WTC11 (cell line): ENCODE measurements around the gene SNRPD1. TPM values are rescaled to one million over a fixed set of nuclear protein-coding genes. Genes with fewer than 3 reads are reported as not detected.
A peak's percentile ranks its signal among the peaks of the same experiment; 100 is the strongest.

Experiments
- ATAC-seq: fragments of 200-7000 bp; cut with Tn5 transposase; 2 replicates; pipeline ENCODE4 v1.10.0; 2021; ENCODE audit warnings: mild to moderate bottlenecking, moderate library complexity
- CTCF ChIA-PET: fragments of 300-600 bp; sonication (Branson Sonifier 250); formaldehyde crosslinking; loops from one replicate; lab custom pipeline; 2021; ENCODE audit warnings: antibody characterized with exemption; lab: Charles Lee
- POLR2A ChIA-PET: fragments of 350-600 bp; sonication (Branson Sonifier 250); formaldehyde crosslinking; loops from one replicate; lab custom pipeline; 2021; ENCODE audit warnings: antibody characterized with exemption; lab: Charles Lee
- DNase-seq: peaks from one replicate; pipeline ENCODE4 v3.0.0; 2021; ENCODE audit warnings: low spot score
- H3K27ac Mint-ChIP-seq: 2 replicates; pipeline ENCODE4 v1.8.0; 2021; ENCODE audit warnings: mixed read lengths
- H3K27me3 Mint-ChIP-seq: 2 replicates; pipeline ENCODE4 v1.8.0; 2021; ENCODE audit warnings: low read depth, mild to moderate bottlenecking, moderate library complexity, mixed read lengths
- H3K36me3 Mint-ChIP-seq: 2 replicates; pipeline ENCODE4 v1.8.0; 2021; ENCODE audit warnings: mixed read lengths
- H3K4me1 Mint-ChIP-seq: 2 replicates; pipeline ENCODE4 v1.8.0; 2022; ENCODE audit warnings: mixed read lengths
- H3K4me3 Mint-ChIP-seq: 2 replicates; pipeline ENCODE4 v1.8.0; 2021; ENCODE audit warnings: mild to moderate bottlenecking, moderate library complexity, mixed read lengths
- H3K9me3 Mint-ChIP-seq: 2 replicates; pipeline ENCODE4 v1.8.0; 2021; ENCODE audit warnings: mixed read lengths
- ATF1 ChIP-seq: sonication (generic); formaldehyde crosslinking; IDR thresholded peaks from 2 replicates; pipeline ENCODE4 v1.8.1; 2023; ENCODE audit warnings: mild to moderate bottlenecking, moderate library complexity, missing genetic modification reagents
- ETV6 ChIP-seq: sonication (generic); formaldehyde crosslinking; IDR thresholded peaks from 2 replicates; pipeline ENCODE4 v1.8.1; 2022; ENCODE audit warnings: mild to moderate bottlenecking, missing genetic modification reagents
- FOXJ3 ChIP-seq: sonication (generic); formaldehyde crosslinking; IDR thresholded peaks from 2 replicates; pipeline ENCODE4 v1.9.0; 2021; ENCODE audit warnings: missing genetic modification reagents, mild to moderate bottlenecking, borderline replicate concordance
- IRF1 ChIP-seq: sonication (generic); formaldehyde crosslinking; IDR thresholded peaks from 2 replicates; pipeline ENCODE4 v1.8.0; 2023; ENCODE audit warnings: missing genetic modification reagents
- KAT7 ChIP-seq: sonication (generic); formaldehyde crosslinking; IDR thresholded peaks from 2 replicates; pipeline ENCODE4 v1.8.1; 2023; ENCODE audit warnings: missing genetic modification reagents, mild to moderate bottlenecking, borderline replicate concordance
- NR1H2 ChIP-seq: sonication (generic); formaldehyde crosslinking; IDR thresholded peaks from 2 replicates; pipeline ENCODE4 v1.9.0; 2021; ENCODE audit warnings: mild to moderate bottlenecking, moderate library complexity, missing genetic modification reagents
- NR3C1 ChIP-seq: sonication (generic); formaldehyde crosslinking; conservative IDR thresholded peaks from 2 replicates; pipeline ENCODE4 v1.8.1; 2023; ENCODE audit warnings: low read depth, mild to moderate bottlenecking, missing genetic modification reagents
- RELA ChIP-seq: sonication (generic); formaldehyde crosslinking; IDR thresholded peaks from 2 replicates; pipeline ENCODE4 v1.8.1; 2022; ENCODE audit warnings: missing genetic modification reagents, mild to moderate bottlenecking, borderline replicate concordance
- SMAD4 ChIP-seq: sonication (generic); formaldehyde crosslinking; IDR thresholded peaks from 2 replicates; pipeline ENCODE4 v1.8.0; 2022; ENCODE audit warnings: mild to moderate bottlenecking, missing genetic modification reagents
- SP1 ChIP-seq: sonication (generic); formaldehyde crosslinking; conservative IDR thresholded peaks from 2 replicates; pipeline ENCODE4 v1.8.1; 2022; ENCODE audit warnings: missing genetic modification reagents
- USF2 ChIP-seq: sonication (generic); formaldehyde crosslinking; IDR thresholded peaks from 2 replicates; pipeline ENCODE4 v1.8.1; 2023; ENCODE audit warnings: mild to moderate bottlenecking, missing genetic modification reagents, moderate library complexity
- ZBTB21 ChIP-seq: sonication (generic); formaldehyde crosslinking; IDR thresholded peaks from 2 replicates; pipeline ENCODE4 v1.8.1; 2023; ENCODE audit warnings: mild to moderate bottlenecking, missing genetic modification reagents, borderline replicate concordance
- ZNF317 ChIP-seq: sonication (generic); formaldehyde crosslinking; IDR thresholded peaks from 2 replicates; pipeline ENCODE4 v1.8.1; 2023; ENCODE audit warnings: low read depth, mild to moderate bottlenecking, moderate library complexity, missing genetic modification reagents, borderline replicate concordance
- ZNF671 ChIP-seq: fragments of 250-450 bp; sonication (Bioruptor Pico); IDR thresholded peaks from 2 replicates; pipeline ENCODE4 v1.8.0; 2021; ENCODE audit warnings: mild to moderate bottlenecking
- microRNA-seq: library from miRNA; unstranded; fragments of <30 nt; microRNA quantifications from one replicate; pipeline ENCODE4 v1.2.0, GENCODE V29; 2022; ENCODE audit warnings: borderline number of aligned reads
- total RNA-seq: library from RNA; stranded (reverse); gene quantifications from 3 replicates; pipeline ENCODE4 v1.2.3, GENCODE V29; 2021
- TF ChIP-seq, protein P1 (sequence below): sonication (generic); formaldehyde crosslinking; IDR thresholded peaks from 2 replicates; pipeline ENCODE4 v1.8.1; 2022; ENCODE audit warnings: mild to moderate bottlenecking, moderate library complexity, missing genetic modification reagents
- TF ChIP-seq, protein P2 (sequence below): fragments of 250-450 bp; sonication (Bioruptor Pico); IDR thresholded peaks from 2 replicates; pipeline ENCODE4 v1.9.0; 2021; ENCODE audit warnings: mild to moderate bottlenecking
- TF ChIP-seq, protein P3 (sequence below): fragments of 250-450 bp; sonication (Bioruptor Pico); conservative IDR thresholded peaks from 2 replicates; pipeline ENCODE4 v1.9.0; 2021; ENCODE audit warnings: mild to moderate bottlenecking

The SNRPD1 gene
- total RNA-seq, 1 experiment from 2014 or later, result 137 TPM

- ChIA-PET CTCF (interaction anchor here (1.6 kb wide), 1 partner anchor 78 kb away, joined by 4 read pairs; the partner anchor contains the start of gene ESCO1), POLR2A (interaction anchor here (0.7 to 1.0 kb wide), 2 partner anchors 9 to 15 kb away, joined by 3 read pairs; no protein-coding TSS in a partner anchor)
- TF ChIP-seq ZNF317 (CRISPR knock-in tag) (no peak), SMAD4 (CRISPR knock-in tag) (no peak), FOXJ3 (CRISPR knock-in tag) (no peak), ATF1 (CRISPR knock-in tag) (no peak), ETV6 (no peak), SP1 (CRISPR knock-in tag) (no peak), USF2 (CRISPR knock-in tag) (no peak), ZBTB21 (CRISPR knock-in tag) (no peak), NR3C1 (no peak)
- TF ChIP-seq, protein P1, sequence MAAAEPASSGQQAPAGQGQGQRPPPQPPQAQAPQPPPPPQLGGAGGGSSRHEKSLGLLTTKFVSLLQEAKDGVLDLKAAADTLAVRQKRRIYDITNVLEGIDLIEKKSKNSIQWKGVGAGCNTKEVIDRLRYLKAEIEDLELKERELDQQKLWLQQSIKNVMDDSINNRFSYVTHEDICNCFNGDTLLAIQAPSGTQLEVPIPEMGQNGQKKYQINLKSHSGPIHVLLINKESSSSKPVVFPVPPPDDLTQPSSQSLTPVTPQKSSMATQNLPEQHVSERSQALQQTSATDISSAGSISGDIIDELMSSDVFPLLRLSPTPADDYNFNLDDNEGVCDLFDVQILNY (CRISPR knock-in tag), result no peak
- TF ChIP-seq, protein P2, sequence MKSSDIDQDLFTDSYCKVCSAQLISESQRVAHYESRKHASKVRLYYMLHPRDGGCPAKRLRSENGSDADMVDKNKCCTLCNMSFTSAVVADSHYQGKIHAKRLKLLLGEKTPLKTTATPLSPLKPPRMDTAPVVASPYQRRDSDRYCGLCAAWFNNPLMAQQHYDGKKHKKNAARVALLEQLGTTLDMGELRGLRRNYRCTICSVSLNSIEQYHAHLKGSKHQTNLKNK (CRISPR knock-in tag), result no peak
- H3K9me3 Mint-ChIP-seq, result no peaks in the 10 kb centered on the region
- no peak for DNase-seq
- H3K27ac Mint-ChIP-seq, result no peak overlapping the region
- no peaks in the 10 kb centered on the region for H3K27me3 Mint-ChIP-seq
- H3K4me3 Mint-ChIP-seq, result no peak overlapping the region
- no peak for ATAC-seq
- no peaks in the 10 kb centered on the region for H3K36me3 Mint-ChIP-seq
- no peaks in the 10 kb centered on the region; the same call in 1 of the 2 replicates for H3K4me1 Mint-ChIP-seq
These were observed 66.7 kb downstream of the SNRPD1 start for GRCh38 chr18:21678859-21679258.

DNA sequence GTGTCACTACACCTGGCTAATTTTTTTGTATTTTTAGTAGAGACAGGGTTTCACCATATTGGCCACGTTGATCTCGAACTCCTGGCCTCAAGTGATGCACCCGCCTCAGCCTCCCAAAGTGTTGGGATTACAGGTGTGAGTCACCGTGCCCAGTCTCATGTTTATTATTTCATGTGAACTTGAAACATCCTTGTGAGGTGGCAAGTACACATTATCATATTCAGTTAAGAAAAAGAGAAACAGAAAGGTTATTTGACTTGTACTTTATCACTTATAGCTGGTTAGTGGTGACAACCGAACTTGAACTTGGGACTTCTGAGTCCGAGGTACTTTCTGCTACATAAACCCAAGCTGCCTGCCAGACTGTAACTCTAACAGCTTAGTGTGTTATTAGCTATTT, 68.0 kb downstream of the SNRPD1 start:
- POLR2A ChIA-PET, result no interaction called here
- no peak for DNase-seq
- Mint-ChIP-seq H3K9me3 (no peaks in the 10 kb centered on the region), H3K4me1 (peaks cover 4% of the 10 kb centered on the region; the same call in 1 of the 2 replicates), H3K36me3 (no peaks in the 10 kb centered on the region), H3K4me3 (no peak overlapping the region), H3K27ac (no peak overlapping the region), H3K27me3 (no peaks in the 10 kb centered on the region)
- TF ChIP-seq IRF1 (CRISPR knock-in tag) (no peak), NR1H2 (no peak)
- ATAC-seq, result no peak
- CTCF ChIA-PET, result no interaction called here

- H3K9me3 Mint-ChIP-seq, result no peaks in the 10 kb centered on the region
- no peaks in the 10 kb centered on the region for H3K36me3 Mint-ChIP-seq
- H3K4me1 Mint-ChIP-seq, result peaks cover 4% of the 10 kb centered on the region; the same call in 1 of the 2 replicates
- ChIA-PET POLR2A (interaction anchor here (0.7 to 1.3 kb wide), 3 partner anchors 22 to 219 kb away, joined by 3 read pairs; no protein-coding TSS in a partner anchor), CTCF (interaction anchor here (0.9 to 1.6 kb wide), 3 partner anchors 22 to 82 kb away, joined by 3 to 11 read pairs (median 4); partner anchors contain the start of genes ABHD3 and ESCO1)
- H3K27me3 Mint-ChIP-seq, result no peaks in the 10 kb centered on the region
- TF ChIP-seq KAT7 (CRISPR knock-in tag), result no peak
- TF ChIP-seq NR1H2, result no peak
- TF ChIP-seq, protein P3, sequence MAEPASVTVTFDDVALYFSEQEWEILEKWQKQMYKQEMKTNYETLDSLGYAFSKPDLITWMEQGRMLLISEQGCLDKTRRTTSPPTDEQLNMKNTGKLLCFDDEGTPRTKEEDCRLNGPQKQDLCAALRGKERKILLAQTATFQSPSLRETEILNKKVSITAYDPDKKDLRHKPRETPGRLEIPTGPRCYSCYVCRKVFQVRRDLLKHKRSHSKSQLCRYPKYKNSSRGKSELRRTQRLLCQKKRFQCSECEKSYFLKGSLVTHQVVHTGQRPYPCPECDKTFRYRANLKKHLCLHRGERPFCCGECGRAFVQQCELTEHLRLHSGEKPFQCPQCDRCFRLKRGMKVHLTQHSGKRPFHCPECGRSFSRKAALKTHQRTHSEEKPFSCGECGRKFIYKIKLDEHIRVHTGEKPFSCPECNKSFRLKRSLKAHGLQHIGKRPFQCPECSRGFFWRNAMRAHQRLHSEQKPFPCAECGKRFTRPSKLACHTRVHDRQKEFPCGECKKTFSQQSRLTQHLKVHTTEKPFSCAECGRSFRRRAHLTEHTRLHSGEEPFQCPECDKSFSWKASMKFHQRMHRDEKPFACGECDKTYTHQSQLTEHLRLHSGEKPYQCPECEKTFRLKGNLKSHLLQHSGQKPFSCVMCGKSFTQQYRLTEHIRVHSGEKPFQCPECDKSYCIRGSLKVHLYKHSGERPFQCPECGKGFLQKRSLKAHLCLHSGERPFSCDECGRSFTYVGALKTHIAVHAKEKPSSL (CRISPR knock-in tag), result no peak
- no peak for TF ChIP-seq RELA (CRISPR knock-in tag)
- TF ChIP-seq ZNF671, result no peak
- no peak for DNase-seq
- no peak overlapping the region for H3K27ac Mint-ChIP-seq
- ATAC-seq, result peak; percentile 60
- no peak overlapping the region for H3K4me3 Mint-ChIP-seq
These were observed 70.4 kb downstream of the SNRPD1 start for GRCh38 chr18:21682371-21683051.

Small RNAs within 50 kb of the gene (microRNA-seq; reads per million reads assigned to microRNA genes)
- 1.0 reads per million for gene MIR320C1

Other genes with a start within 250 kb of the SNRPD1 start
- 35.2 to 46.5 TPM (median 35.5 TPM) in 3 replicates for gene ESCO1, start 11.6 kb upstream of the SNRPD1 start, total RNA-seq
- gene ABHD3, start 92.5 kb downstream of the SNRPD1 start, total RNA-seq, result 11.1 to 12.1 TPM (median 11.5 TPM) in 3 replicates
- gene MIB1, start 128.5 kb downstream of the SNRPD1 start, total RNA-seq, result 57.6 to 63.9 TPM (median 58.8 TPM) in 3 replicates